HFFc6 (cell line): ENCODE data around the gene ADCK1. TPM values are rescaled to one million over a fixed set of nuclear protein-coding genes. Genes with fewer than 3 reads are reported as not detected.
A peak's percentile ranks its signal among the peaks of the same experiment; 100 is the strongest.
"Not testable (repeated sequence)": the region's sequence is repeated elsewhere in the genome, so short reads cannot be mapped to it uniquely, and the experiment has no call there.

Experiments used
- DNase-seq: peaks from one replicate; pipeline ENCODE4 v3.0.0-alpha.2; 2018
- H3K27ac Mint-ChIP-seq: 2 replicates; pipeline ENCODE4 v1.8.0; 2020; ENCODE audit warnings: mild to moderate bottlenecking, mixed read lengths
- H3K27me3 Mint-ChIP-seq: 2 replicates; pipeline ENCODE4 v1.8.0; 2021; ENCODE audit warnings: mild to moderate bottlenecking, moderate library complexity, mixed read lengths; ENCODE audit not compliant: insufficient read depth
- H3K36me3 Mint-ChIP-seq: 2 replicates; pipeline ENCODE4 v1.8.0; 2021; ENCODE audit warnings: low read depth, mixed read lengths
- H3K4me1 Mint-ChIP-seq: 2 replicates; pipeline ENCODE4 v1.8.0; 2020; ENCODE audit warnings: low read depth, mixed read lengths
- H3K4me3 Mint-ChIP-seq: 2 replicates; pipeline ENCODE4 v1.8.0; 2020; ENCODE audit warnings: mild to moderate bottlenecking, moderate library complexity, mixed read lengths
- H3K9me3 Mint-ChIP-seq: 2 replicates; pipeline ENCODE4 v1.8.0; 2020; ENCODE audit warnings: mild to moderate bottlenecking, mixed read lengths
- total RNA-seq, 6 experiments: library from RNA; stranded (reverse); fragmentation: NEBNext Ultra II Directional; extraction: Animal tissue kit (Norgen Biotek cat#: 25700); gene quantifications; 2 replicates in 1 of 6; 3 replicates in 5 of 6; pipeline ENCODE4 v1.2.3, GENCODE V29; 2021
- TF ChIP-seq, protein P1 (sequence below): fragments of 200-600 bp; sonication (generic); IDR thresholded peaks from 2 replicates; pipeline ENCODE4 v1.5.0; 2021; ENCODE audit warnings: antibody characterized with exemption, mild to moderate bottlenecking

ADCK1 gene
- total RNA-seq, 6 experiments from 2014 or later, result 4.4 to 6.3 (median 5.7) TPM

- no peak overlapping the region for H3K4me3 Mint-ChIP-seq
- TF ChIP-seq, protein P1, sequence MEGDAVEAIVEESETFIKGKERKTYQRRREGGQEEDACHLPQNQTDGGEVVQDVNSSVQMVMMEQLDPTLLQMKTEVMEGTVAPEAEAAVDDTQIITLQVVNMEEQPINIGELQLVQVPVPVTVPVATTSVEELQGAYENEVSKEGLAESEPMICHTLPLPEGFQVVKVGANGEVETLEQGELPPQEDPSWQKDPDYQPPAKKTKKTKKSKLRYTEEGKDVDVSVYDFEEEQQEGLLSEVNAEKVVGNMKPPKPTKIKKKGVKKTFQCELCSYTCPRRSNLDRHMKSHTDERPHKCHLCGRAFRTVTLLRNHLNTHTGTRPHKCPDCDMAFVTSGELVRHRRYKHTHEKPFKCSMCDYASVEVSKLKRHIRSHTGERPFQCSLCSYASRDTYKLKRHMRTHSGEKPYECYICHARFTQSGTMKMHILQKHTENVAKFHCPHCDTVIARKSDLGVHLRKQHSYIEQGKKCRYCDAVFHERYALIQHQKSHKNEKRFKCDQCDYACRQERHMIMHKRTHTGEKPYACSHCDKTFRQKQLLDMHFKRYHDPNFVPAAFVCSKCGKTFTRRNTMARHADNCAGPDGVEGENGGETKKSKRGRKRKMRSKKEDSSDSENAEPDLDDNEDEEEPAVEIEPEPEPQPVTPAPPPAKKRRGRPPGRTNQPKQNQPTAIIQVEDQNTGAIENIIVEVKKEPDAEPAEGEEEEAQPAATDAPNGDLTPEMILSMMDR, result no peak
Observed at GRCh38 chr14:77786148-77786547, 13.8 kb upstream of the ADCK1 start.

DNA sequence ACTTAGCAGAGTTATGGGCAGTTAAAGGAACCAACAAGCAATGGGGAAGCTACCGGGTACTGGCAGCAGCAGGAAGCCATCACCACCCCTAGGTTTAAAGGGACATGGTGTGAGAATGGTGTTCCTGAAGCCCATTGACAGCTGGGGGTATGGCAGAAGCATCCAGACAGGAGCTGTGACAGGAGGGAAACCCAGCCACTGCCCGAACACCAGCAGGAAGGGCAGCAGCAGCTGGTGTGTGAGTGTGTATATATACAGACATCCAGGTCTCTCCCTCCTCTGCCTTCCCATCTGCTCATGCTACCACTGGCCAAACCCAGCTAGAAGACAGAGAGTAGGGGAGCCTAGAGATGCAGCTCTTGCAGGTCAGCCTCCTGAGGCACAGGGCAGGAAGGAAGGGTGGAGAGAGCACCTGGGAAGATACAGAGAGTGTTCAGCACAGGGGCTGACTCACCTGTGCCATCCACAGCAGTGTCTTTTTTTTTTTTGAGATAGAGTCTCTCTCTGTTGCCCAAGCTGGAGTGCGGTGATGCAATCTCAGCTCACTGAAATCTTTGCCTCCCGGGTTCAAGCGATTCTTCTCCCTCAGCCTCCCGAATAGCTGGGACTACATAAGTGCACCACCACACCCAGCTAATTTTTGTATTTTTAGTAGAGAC, 9.2 kb upstream of the ADCK1 start:
- no peaks in the 10 kb centered on the region for H3K36me3 Mint-ChIP-seq
- DNase-seq, result no peak
- no peak overlapping the region for H3K27ac Mint-ChIP-seq
- no peak overlapping the region for H3K4me3 Mint-ChIP-seq
- no peaks in the 10 kb centered on the region for H3K9me3 Mint-ChIP-seq
- TF ChIP-seq, protein P1, result no peak
- peaks cover 32% of the 10 kb centered on the region for H3K27me3 Mint-ChIP-seq
- H3K4me1 Mint-ChIP-seq, result peaks cover 6% of the 10 kb centered on the region

More at GRCh38 chr14:77786148-77786547, 13.8 kb upstream of the ADCK1 start:
- H3K27ac Mint-ChIP-seq, result no peak overlapping the region
- no peaks in the 10 kb centered on the region for H3K9me3 Mint-ChIP-seq
- no peak for DNase-seq
- peaks cover 5% of the 10 kb centered on the region; the same call in 1 of the 2 replicates for H3K4me1 Mint-ChIP-seq
- no peaks in the 10 kb centered on the region for H3K36me3 Mint-ChIP-seq
- peaks cover 21% of the 10 kb centered on the region for H3K27me3 Mint-ChIP-seq

DNA sequence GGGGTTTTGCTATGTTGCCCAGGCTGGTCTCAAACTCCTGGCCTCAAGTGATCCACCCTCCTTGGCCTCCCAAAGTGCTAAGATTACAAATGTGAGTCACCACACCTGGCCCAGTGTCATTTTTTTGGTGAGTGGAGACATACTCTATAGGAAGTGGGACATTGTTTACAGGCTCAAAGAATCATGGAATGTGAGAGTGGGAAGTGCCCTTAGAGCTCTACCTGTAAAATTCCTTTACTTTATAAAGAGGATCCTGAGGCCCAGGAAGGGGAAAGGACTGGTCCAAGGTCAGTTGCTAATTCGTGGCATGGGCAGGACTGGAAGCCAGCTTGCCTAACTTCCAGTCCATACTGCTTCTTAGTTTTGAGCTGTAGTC, 8.7 kb upstream of the ADCK1 start:
- Mint-ChIP-seq H3K4me1 (peaks cover 9% of the 10 kb centered on the region), H3K9me3 (no peaks in the 10 kb centered on the region), H3K36me3 (no peaks in the 10 kb centered on the region), H3K27me3 (peaks cover 32% of the 10 kb centered on the region), H3K4me3 (no peak overlapping the region), H3K27ac (no peak overlapping the region)
- TF ChIP-seq, protein P1, result no peak
- DNase-seq, result no peak

- H3K36me3 Mint-ChIP-seq, H3K27ac Mint-ChIP-seq, DNase-seq, H3K4me3 Mint-ChIP-seq, H3K9me3 Mint-ChIP-seq: not testable (repeated sequence)
- H3K27me3 Mint-ChIP-seq, result peaks cover 27% of the 10 kb centered on the region
- H3K4me1 Mint-ChIP-seq, result peaks cover 15% of the 10 kb centered on the region
Observed at GRCh38 chr14:77793255-77793654, 6.7 kb upstream of the ADCK1 start.

- TF ChIP-seq, protein P1, result no peak
Observed at GRCh38 chr14:77794357-77794756, 5.6 kb upstream of the ADCK1 start.

DNA sequence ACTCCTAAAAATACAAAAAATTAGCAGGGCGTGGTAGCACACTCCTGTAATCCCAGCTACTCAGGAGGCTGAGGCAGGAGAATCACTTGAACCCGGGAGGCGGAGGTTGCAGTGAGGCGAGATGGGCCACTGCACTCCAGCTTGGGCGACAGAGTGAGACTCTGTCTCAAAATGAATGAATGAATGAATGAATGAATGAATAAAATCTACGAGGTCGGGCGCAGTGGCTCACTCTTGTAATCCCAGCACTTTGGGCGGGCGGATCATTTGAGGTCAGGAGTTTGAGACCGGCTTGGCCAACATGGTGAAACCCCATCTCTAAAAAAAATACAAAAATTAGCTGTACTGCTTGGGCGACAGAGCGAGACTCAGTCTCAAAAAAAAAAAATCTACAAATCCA, 453 bp upstream of the ADCK1 start:
- peaks cover 21% of the 10 kb centered on the region for H3K4me1 Mint-ChIP-seq
- not testable (repeated sequence) for DNase-seq, H3K36me3 Mint-ChIP-seq, H3K9me3 Mint-ChIP-seq, H3K27me3 Mint-ChIP-seq
- H3K4me3 Mint-ChIP-seq, result peak overlapping the region; percentile 92
- H3K27ac Mint-ChIP-seq, result peak overlapping the region; percentile 55; the same call in 1 of the 2 replicates

More at GRCh38 chr14:77794357-77794756, 5.6 kb upstream of the ADCK1 start:
- no peak for DNase-seq
- Mint-ChIP-seq H3K4me1 (peaks cover 15% of the 10 kb centered on the region), H3K27me3 (peaks cover 21% of the 10 kb centered on the region), H3K36me3 (no peaks in the 10 kb centered on the region), H3K27ac (no peak overlapping the region), H3K9me3 (no peaks in the 10 kb centered on the region), H3K4me3 (no peak overlapping the region)
